HG03571 (cell line): Measurements from ENCODE around the gene NCOR1.
"Not testable (repeated sequence)": the region's sequence is repeated elsewhere in the genome, so short reads cannot be mapped to it uniquely, and the experiment has no call there.

Experiments
- ATAC-seq: cut with Tn5 transposase; IDR thresholded peaks from one replicate; pipeline ENCODE4 v1.9.1; 2021; ENCODE audit not compliant: unreplicated experiment

Gene NCOR1

GRCh38 chr17:16101440-16101839 is 113.9 kb downstream of the NCOR1 start:
- ATAC-seq: no peak

- ATAC-seq: no peak
Observed at GRCh38 chr17:16100737-16101400, 114.5 kb downstream of the NCOR1 start.

GRCh38 chr17:16091773-16092172 is 123.6 kb downstream of the NCOR1 start:
- ATAC-seq: no peak

- no peak for ATAC-seq
Observed at GRCh38 chr17:16086957-16087356, 128.4 kb downstream of the NCOR1 start.

- ATAC-seq: no peak
Observed at GRCh38 chr17:16085066-16085699, 130.2 kb downstream of the NCOR1 start.

GRCh38 chr17:16083223-16083622 is 132.1 kb downstream of the NCOR1 start:
- no peak for ATAC-seq

GRCh38 chr17:16081507-16082087 is 133.7 kb downstream of the NCOR1 start:
- ATAC-seq: no peak

GRCh38 chr17:16080366-16080765 is 135.0 kb downstream of the NCOR1 start:
- ATAC-seq: no peak

- no peak for ATAC-seq
Observed at GRCh38 chr17:16075949-16076348, 139.4 kb downstream of the NCOR1 start.

GRCh38 chr17:16074423-16074822 is 140.9 kb downstream of the NCOR1 start:
- ATAC-seq: no peak

GRCh38 chr17:16073845-16074244 is 141.5 kb downstream of the NCOR1 start:
- ATAC-seq: no peak

- no peak for ATAC-seq
Observed at GRCh38 chr17:16072031-16072430, 143.3 kb downstream of the NCOR1 start.

- ATAC-seq: no peak
Observed at GRCh38 chr17:16068323-16068722, 147.0 kb downstream of the NCOR1 start.

GRCh38 chr17:16066125-16066524 is 149.2 kb downstream of the NCOR1 start:
- ATAC-seq: no peak

- ATAC-seq: no peak
Observed at GRCh38 chr17:16061631-16062030, 153.7 kb downstream of the NCOR1 start.

GRCh38 chr17:16055139-16055538 is 160.2 kb downstream of the NCOR1 start:
- not testable (repeated sequence) for ATAC-seq

GRCh38 chr17:16052486-16052885 is 162.8 kb downstream of the NCOR1 start:
- ATAC-seq: no peak

GRCh38 chr17:16050844-16051243 is 164.5 kb downstream of the NCOR1 start:
- no peak for ATAC-seq

- ATAC-seq: no peak
Observed at GRCh38 chr17:16048811-16049449, 166.4 kb downstream of the NCOR1 start.

GRCh38 chr17:16046966-16047365 is 168.4 kb downstream of the NCOR1 start:
- no peak for ATAC-seq

GRCh38 chr17:16044487-16044886 is 170.8 kb downstream of the NCOR1 start:
- no peak for ATAC-seq

GRCh38 chr17:16040710-16041251 is 174.6 kb downstream of the NCOR1 start:
- ATAC-seq: no peak
